GM21390 (cell line): ENCODE measurements around the gene ARMC8.

Experiments
- ATAC-seq: cut with Tn5 transposase; IDR thresholded peaks from one replicate; pipeline ENCODE4 v1.9.1; 2021; ENCODE audit not compliant: unreplicated experiment

The ARMC8 gene

GRCh38 chr3:138297876-138298275 lies 110.8 kb downstream of the ARMC8 start:
- ATAC-seq: no peak

GRCh38 chr3:138300647-138301046 lies 113.5 kb downstream of the ARMC8 start:
- no peak for ATAC-seq

GRCh38 chr3:138303474-138303873 lies 116.4 kb downstream of the ARMC8 start:
- no peak for ATAC-seq

- ATAC-seq: no peak
Observed at GRCh38 chr3:138307899-138308298, 120.8 kb downstream of the ARMC8 start.

GRCh38 chr3:138308783-138309182 lies 121.7 kb downstream of the ARMC8 start:
- ATAC-seq: no peak

- ATAC-seq: no peak
Observed at GRCh38 chr3:138310494-138310893, 123.4 kb downstream of the ARMC8 start.

GRCh38 chr3:138314751-138315150 lies 127.7 kb downstream of the ARMC8 start:
- no peak for ATAC-seq

- ATAC-seq: no peak
Observed at GRCh38 chr3:138317687-138318086, 130.6 kb downstream of the ARMC8 start.

- no peak for ATAC-seq
Observed at GRCh38 chr3:138323971-138324370, 136.9 kb downstream of the ARMC8 start.

- no peak for ATAC-seq
Observed at GRCh38 chr3:138325990-138326389, 138.9 kb downstream of the ARMC8 start.

- ATAC-seq: no peak
Observed at GRCh38 chr3:138326866-138327595, 139.9 kb downstream of the ARMC8 start.

GRCh38 chr3:138327831-138328230 lies 140.7 kb downstream of the ARMC8 start:
- no peak for ATAC-seq

GRCh38 chr3:138328341-138328740 lies 141.2 kb downstream of the ARMC8 start:
- ATAC-seq: no peak

- ATAC-seq: peak; percentile 76
Observed at GRCh38 chr3:138329127-138329983, 142.3 kb downstream of the ARMC8 start, which contains the start of gene NME9. Gene NME9 (minus strand): TSS chr3:138329851. CDS start chr3:138329335, 516 bp downstream.

GRCh38 chr3:138329984-138330293 lies 142.8 kb downstream of the ARMC8 start:
- ATAC-seq: no peak

- ATAC-seq: no peak
Observed at GRCh38 chr3:138331143-138331894, 144.2 kb downstream of the ARMC8 start.

GRCh38 chr3:138332472-138333073 lies 145.5 kb downstream of the ARMC8 start:
- no peak for ATAC-seq

GRCh38 chr3:138334608-138335007 lies 147.5 kb downstream of the ARMC8 start:
- ATAC-seq: no peak

- no peak for ATAC-seq
Observed at GRCh38 chr3:138336454-138336999, 149.4 kb downstream of the ARMC8 start.

- ATAC-seq: no peak
Observed at GRCh38 chr3:138338244-138338643, 151.1 kb downstream of the ARMC8 start.

GRCh38 chr3:138338811-138339210 lies 151.7 kb downstream of the ARMC8 start:
- ATAC-seq: no peak
